Suprapubic skin (tissue), 4 donors: ENCODE data around the gene GCSAM.

ENCODE experiments used
- EP300 ChIP-seq: sonication (generic); formaldehyde crosslinking; IDR thresholded peaks from one replicate; pipeline ENCODE4 v1.6.1; 2017; ENCODE audit warnings: antibody characterized with exemption
- POLR2A ChIP-seq, 2 donors: fragments of 450-650 bp; IDR thresholded peaks; one replicate each; pipeline ENCODE4 v1.6.1; 2017; ENCODE audit warnings: antibody characterized with exemption in 2 of 2, mild to moderate bottlenecking in 2 of 2, moderate library complexity in 2 of 2
- POLR2AphosphoS5 ChIP-seq, 3 donors: sonication (generic); formaldehyde crosslinking; IDR thresholded peaks; one replicate each; pipeline ENCODE4 v1.6.1; 2017; ENCODE audit warnings: antibody characterized with exemption in 3 of 3
- TF ChIP-seq, protein P1 (sequence below), 2 donors: fragments of 200-600 bp in 1 of 2; fragments of 450-650 bp in 1 of 2; sonication (generic) in 1 of 2; IDR thresholded peaks; one replicate each; pipeline ENCODE4 v1.5.1; 2016 to 2019; ENCODE audit warnings: antibody characterized with exemption in 2 of 2, mild to moderate bottlenecking in 1 of 2, moderate library complexity in 1 of 2

- TF ChIP-seq POLR2A (IDR thresholded peaks at IDR 0.05), result no peak
- TF ChIP-seq, protein P1, sequence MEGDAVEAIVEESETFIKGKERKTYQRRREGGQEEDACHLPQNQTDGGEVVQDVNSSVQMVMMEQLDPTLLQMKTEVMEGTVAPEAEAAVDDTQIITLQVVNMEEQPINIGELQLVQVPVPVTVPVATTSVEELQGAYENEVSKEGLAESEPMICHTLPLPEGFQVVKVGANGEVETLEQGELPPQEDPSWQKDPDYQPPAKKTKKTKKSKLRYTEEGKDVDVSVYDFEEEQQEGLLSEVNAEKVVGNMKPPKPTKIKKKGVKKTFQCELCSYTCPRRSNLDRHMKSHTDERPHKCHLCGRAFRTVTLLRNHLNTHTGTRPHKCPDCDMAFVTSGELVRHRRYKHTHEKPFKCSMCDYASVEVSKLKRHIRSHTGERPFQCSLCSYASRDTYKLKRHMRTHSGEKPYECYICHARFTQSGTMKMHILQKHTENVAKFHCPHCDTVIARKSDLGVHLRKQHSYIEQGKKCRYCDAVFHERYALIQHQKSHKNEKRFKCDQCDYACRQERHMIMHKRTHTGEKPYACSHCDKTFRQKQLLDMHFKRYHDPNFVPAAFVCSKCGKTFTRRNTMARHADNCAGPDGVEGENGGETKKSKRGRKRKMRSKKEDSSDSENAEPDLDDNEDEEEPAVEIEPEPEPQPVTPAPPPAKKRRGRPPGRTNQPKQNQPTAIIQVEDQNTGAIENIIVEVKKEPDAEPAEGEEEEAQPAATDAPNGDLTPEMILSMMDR (IDR thresholded peaks at IDR 0.05), result no peak
- TF ChIP-seq POLR2AphosphoS5 (IDR thresholded peaks at IDR 0.05), result no peak
- no peak for TF ChIP-seq EP300
Observed at GRCh38 chr3:112096176-112096575, 36.9 kb downstream of the GCSAM start.
